GM18951 (cell line): ENCODE results near the gene PDE1A.

ENCODE experiments used
- POLR2A ChIP-seq: IDR thresholded peaks from 4 replicates; pipeline ENCODE4 v1.6.1; 2011; ENCODE audit warnings: mild to moderate bottlenecking; ENCODE audit not compliant: insufficient read length, insufficient read depth; ENCODE audit errors: extremely low read depth
- in situ Hi-C: fragments of 300-500 bp; cut with MboI; formaldehyde crosslinking; loops from one replicate; pipeline ENCODE4 v1.12.0; 2022; ENCODE audit warnings: low sequenced_read_pairs, mixed read lengths, inconsistent platforms; ENCODE audit not compliant: unreplicated experiment

The PDE1A gene

DNA sequence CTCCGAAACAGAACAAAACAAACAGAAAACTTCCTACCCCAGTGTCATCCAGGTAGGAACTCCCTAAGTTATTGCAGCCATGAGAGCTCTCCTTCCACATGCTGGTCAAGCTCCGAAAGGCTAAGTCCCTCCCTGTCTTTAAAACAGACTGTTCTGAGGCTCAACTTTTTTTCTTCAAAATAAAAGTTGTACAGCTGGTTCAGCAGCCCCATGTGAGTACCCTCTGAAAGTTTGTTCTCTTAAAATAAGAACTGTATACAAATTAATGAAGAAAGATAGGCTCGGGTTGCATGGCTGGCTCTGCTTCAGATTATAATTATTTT, at the start of gene PDE1A:
Gene PDE1A, minus strand, starts transcription at position 119 of the 323 bp plus-strand sequence.
- in situ Hi-C loops = no loop called here
- no peak for TF ChIP-seq POLR2A

DNA sequence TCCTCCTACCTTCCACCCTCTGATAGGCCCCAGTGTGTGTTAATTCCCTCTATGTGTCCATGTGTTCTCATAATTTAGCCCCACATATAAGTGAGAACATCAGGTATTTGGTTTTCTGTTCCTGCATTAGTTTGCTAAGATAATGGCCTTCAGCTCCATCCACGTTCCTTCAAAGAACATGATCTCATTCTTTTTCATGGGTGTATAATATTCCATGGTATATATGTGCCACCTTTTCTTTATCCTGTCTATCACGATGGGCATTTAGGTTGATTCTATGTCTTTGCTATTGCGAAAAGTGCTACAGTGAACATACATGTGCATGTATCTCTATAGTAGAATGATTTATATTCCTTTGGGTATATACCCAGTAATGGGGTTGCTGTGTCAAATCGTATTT, 46.8 kb upstream of the PDE1A start:
- in situ Hi-C loops = no loop called here
- TF ChIP-seq POLR2A = no peak

DNA sequence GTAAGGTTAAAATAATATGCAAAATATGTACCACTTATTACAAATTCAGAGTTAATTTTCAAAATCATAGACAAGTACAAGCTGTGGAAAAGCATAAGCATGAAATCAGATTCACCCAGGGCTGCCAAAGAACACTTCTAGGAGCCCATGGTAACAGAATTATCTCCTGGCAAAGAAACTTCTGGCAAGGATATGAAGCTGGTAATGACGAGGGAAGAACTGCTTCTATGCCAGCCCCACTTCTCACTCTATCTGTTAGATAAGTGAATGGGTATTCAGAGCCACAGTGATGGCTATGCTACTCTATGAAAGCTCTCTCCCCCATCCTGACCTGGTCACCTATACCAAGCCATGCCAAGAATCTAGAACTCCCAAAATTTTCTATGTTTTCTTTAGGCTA, 36.9 kb upstream of the PDE1A start:
- no peak for TF ChIP-seq POLR2A
- in situ Hi-C loops = no loop called here

DNA sequence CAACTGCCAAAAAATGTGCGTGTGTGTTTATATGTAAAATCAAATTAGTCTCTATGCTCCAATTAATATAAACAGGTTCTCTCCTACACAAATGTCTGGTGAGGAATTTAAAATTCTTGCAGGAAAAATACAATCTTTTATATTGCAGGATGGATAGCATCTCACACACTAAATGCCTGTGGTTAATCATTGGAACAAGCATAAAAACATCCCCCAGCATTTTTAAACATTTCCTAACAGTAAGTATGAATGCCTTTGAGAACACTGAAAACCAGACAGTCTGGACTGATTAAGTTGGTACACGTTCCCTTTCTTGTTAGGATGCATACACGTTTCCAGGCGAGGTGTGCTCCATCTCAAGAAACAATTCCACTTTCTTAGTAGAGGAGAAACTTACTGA, 29.9 kb upstream of the PDE1A start:
- TF ChIP-seq POLR2A = no peak
- in situ Hi-C loops = no loop called here

DNA sequence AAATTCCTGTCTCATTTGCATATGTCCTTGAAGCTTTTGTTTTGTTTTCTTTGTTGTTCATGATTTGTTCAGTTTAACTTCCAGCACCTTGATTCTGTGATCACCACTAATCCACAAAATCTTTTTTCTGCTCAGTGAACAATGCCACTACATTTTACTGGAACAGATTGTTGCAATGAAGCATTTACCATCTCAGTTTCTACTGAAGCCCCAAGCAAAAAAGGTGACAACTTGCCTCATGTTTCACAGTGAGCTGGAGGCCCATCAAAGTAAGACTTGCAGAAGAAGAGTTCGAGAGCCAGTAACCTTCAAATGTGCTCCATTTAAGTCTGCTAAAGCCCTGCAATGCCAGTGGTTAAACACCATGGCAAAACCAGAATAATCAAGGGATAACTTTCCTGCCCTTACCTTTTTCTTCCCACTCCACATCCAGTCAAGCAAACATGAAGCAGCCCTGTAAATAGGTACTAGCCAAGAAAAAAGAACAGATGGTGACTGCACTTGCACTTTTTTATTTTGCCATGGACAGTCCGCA, 25.7 kb upstream of the PDE1A start:
- in situ Hi-C loops = no loop called here
- no peak for TF ChIP-seq POLR2A

DNA sequence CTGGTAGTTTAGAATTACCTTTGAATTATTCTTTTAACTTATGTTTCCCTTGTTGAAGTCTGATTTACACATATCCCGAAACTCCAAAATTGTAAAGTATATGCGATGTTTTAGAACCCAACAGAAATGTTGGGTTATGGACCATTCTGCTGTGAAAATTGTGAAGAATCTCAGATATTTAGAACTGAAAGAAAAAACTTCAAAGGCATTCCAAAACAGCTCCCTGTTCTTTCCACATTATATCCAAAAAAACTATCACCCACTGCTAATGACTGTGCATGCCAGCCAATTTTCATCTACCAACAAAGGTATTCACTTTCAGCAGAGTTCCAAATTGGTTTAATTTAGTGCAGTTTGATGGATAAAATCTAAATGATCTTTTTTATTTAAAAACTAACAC, 21.5 kb upstream of the PDE1A start:
- in situ Hi-C loops = no loop called here

DNA sequence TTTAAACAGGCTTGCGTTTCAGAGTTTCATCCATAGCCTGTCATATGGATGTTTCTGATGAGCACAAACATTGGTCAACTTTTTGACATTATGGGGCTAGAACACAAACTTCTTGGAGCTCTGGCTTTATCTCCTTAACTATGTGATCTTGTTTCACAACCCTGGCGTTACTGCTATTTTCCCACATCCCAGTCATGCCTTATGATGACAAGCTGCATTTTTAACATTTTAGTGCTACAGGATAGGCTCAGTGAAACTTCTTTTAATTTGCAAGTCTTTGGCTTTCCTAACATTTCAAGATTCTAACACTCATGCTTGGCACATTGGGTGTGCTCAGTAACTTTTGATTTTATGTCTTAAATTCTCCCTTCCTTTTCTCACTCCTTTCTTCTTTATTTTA, 21.0 kb upstream of the PDE1A start:
- TF ChIP-seq POLR2A = no peak
- in situ Hi-C loops = no loop called here

More for the DNA sequence above, 21.5 kb upstream of the PDE1A start:
- TF ChIP-seq POLR2A = no peak

DNA sequence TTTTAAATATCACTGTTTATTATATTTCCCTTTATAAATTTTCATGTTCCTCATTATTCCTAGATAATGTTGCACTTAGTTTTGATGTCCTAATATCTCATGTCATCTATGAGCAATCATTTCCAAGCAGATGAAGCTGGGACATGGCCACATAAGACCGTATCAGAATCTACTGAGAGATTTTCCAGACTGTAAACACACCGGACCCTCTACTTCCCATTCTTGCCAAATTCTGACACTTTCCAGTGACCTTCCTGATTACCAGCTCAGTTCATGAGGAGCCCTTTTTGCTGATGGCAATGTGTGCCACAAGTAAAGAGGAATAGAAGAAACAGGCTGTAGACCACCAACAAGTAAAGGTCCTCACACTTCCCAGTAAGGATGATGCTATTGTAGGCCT, 20.3 kb upstream of the PDE1A start:
- in situ Hi-C loops = no loop called here
- no peak for TF ChIP-seq POLR2A

DNA sequence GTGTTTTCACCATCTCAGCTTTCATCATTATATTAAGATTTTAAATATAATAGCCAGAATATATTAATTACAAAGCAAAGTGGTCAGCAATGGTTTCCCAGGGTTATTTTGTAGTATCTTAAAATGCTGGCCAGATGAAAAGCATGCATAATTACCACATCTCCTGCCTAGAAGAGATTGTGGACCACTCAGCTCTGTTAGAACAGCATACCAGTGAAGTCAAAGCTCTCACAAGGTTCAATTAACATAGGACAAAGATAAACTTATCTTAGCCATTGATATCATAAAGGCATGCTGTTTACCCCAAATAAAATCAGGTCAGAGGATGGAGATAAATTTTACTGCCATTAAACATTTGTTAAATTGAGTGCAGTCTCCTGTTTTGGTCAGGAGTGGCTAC, 19.3 kb upstream of the PDE1A start:
- TF ChIP-seq POLR2A = no peak
- in situ Hi-C loops = no loop called here

DNA sequence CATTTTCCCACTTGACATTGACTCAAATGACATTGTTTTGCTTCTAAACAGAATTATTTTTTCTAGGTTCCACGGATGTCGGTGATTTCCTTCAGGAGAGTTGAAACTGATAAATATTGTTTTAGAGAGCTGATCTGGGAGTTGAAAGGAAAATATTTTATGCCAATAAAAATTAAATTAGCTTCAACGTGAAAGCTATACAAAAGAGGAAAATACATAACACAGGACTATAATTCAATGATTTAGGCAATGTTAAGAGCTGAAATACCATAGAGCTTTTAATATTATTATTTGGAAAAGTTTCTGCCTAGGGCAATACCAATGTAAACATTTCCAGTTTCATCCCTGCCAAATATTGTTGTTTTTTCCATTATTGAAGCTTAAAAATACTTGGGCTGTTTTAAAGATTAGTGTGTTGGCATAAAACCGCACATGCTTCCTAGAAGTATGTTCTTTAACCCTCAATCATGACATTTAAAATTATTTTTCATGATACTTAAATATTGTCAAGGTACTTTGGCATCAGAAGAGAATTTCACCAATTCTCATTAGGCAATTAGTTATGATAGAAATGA, 18.6 kb upstream of the PDE1A start:
- in situ Hi-C loops = no loop called here
- TF ChIP-seq POLR2A = no peak

DNA sequence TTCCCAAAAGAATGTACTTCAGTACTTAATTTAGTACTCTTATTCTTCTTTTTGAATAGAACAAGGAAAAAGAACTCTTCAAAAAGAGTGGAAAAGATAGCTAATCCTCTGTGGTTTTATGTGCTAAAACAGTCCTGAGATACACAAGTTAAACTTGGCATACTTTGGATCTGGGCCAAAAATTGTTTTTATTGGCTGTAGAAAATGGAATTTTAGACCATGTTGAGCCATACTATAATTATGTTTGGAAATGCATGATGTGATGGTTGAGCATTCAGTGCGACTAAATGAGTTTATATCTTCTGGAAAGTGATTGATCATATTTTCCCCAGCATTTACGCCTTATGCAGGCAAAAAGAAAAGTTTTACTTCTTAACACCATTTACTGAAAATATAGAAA, 18.0 kb upstream of the PDE1A start:
- in situ Hi-C loops = no loop called here
- TF ChIP-seq POLR2A = no peak

DNA sequence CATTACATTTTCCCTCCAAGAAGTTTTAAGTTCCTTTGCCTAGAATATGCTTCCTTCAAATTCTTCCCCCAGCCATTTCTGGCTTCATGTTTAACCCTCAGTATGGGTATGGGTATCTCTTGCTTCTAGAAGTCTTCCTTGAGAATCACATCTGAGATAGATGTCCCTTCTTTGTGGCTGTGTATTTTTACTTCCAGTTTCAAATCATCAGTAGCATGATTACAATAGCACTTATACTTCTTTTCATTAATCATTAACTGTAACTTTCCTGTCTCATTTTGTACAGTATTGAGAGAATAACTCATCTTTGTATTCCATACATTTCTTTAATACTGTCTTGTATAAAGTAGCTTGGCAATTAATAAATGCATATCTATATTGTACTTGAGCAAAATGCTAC, 17.3 kb upstream of the PDE1A start:
- in situ Hi-C loops = no loop called here
- no peak for TF ChIP-seq POLR2A

DNA sequence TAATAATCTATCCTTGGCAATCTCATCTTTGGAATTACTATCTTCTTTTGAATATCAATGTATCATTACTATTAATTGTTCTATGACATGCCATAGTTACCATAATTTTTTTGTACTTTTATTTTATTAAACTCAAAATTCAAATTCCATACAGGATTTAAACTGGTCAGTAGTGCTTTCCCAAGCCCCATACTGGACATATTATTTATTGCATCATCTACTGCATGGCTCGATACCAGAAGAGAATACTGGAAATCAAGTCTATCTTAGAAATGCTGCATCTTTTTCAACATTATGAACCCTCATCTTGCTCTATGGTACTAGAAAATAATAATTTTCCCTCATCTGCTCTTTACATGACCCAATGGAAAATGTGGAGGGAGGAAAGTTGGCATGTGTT, 9.4 kb upstream of the PDE1A start:
- in situ Hi-C loops = no loop called here

DNA sequence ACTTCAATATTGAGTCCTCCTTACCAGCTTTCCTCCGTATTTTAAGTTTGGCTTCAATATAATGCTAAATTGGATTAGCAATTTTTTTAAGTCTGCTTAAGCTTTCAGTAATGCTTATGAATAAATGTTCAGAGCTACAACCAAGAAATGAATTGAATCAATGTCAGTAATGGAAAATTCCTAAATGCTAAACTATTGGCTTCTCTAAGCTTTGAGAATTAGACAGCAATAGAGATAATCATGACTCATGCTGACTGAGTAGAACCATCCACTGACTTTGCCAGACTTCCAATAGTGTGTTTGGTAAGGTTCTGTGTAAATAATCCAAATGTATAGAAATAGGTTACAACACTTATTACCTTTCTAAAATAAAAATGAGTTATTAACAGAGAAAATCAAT, 8.9 kb upstream of the PDE1A start:
- no peak for TF ChIP-seq POLR2A
- in situ Hi-C loops = no loop called here

More for the DNA sequence above, 9.4 kb upstream of the PDE1A start:
- TF ChIP-seq POLR2A = no peak

DNA sequence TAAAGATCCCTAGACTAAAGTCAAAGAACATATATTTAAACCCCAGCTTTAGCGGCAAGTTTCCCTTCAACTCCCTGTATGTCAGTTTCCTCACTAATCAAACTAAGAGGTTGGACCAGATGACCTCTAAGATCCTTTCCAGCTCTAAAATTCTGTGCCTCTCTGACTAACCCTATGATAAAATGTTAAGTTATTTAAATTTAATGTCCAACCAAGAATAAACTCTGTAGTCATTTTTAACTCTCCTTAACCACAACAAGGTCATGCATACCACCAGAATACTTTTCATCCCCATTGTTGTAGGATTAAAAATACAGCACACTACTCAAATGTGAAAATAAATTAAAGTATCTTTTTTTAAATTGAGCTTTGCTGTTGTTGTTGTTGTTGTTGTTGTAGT, 5.2 kb upstream of the PDE1A start:
- in situ Hi-C loops = no loop called here
- TF ChIP-seq POLR2A = no peak
